ENCODE results near the gene ZNF839.

Gene ZNF839

GRCh38 chr14:102314242-102315011 is 5.1 kb upstream of the ZNF839 start:
- no peaks in the 10 kb centered on the region for H3K36me3 ChIP-seq (ENCODE audit: low read depth)
- H3K9me3 ChIP-seq (ENCODE audit: severe bottlenecking) = no peaks in the 10 kb centered on the region
- H3K4me1 ChIP-seq (ENCODE audit: insufficient read depth, poor library complexity, severe bottlenecking) = peaks cover 17% of the 10 kb centered on the region
- peak overlapping the region; percentile 27 for H3K4me3 ChIP-seq (ENCODE audit: severe bottlenecking)
- DNase-seq (ENCODE audit: low spot score) = peak; percentile 86
- ATAC-seq (ENCODE audit: low read depth) = peak; percentile 55
- H3K27ac ChIP-seq (ENCODE audit: poor library complexity, severe bottlenecking) = no peak overlapping the region
- H3K27me3 ChIP-seq (ENCODE audit: insufficient read depth, poor library complexity, severe bottlenecking) = no peaks in the 10 kb centered on the region
- peak; percentile 100 for TF ChIP-seq CTCF (IDR thresholded peaks at IDR 0.05; ENCODE audit: poor library complexity, severe bottlenecking)

GRCh38 chr14:102315121-102315520 is 4.4 kb upstream of the ZNF839 start:
- no peaks in the 10 kb centered on the region for H3K9me3 ChIP-seq (ENCODE audit: severe bottlenecking)
- no peak overlapping the region for H3K27ac ChIP-seq (ENCODE audit: poor library complexity, severe bottlenecking)
- H3K4me3 ChIP-seq (ENCODE audit: severe bottlenecking) = no peak overlapping the region

GRCh38 chr14:102316338-102316742 is 3.2 kb upstream of the ZNF839 start:
- no peak for TF ChIP-seq CTCF (IDR thresholded peaks at IDR 0.05; ENCODE audit: poor library complexity, severe bottlenecking)
- Histone ChIP-seq H3K4me1 (ENCODE audit: insufficient read depth, poor library complexity, severe bottlenecking) (peaks cover 17% of the 10 kb centered on the region), H3K36me3 (ENCODE audit: low read depth) (no peaks in the 10 kb centered on the region), H3K27ac (ENCODE audit: poor library complexity, severe bottlenecking) (peak overlapping the region; percentile 46), H3K4me3 (ENCODE audit: severe bottlenecking) (peak overlapping the region; percentile 52), H3K27me3 (ENCODE audit: insufficient read depth, poor library complexity, severe bottlenecking) (no peaks in the 10 kb centered on the region), H3K9me3 (ENCODE audit: severe bottlenecking) (no peaks in the 10 kb centered on the region)
- no peak for DNase-seq (ENCODE audit: low spot score)
- ATAC-seq (ENCODE audit: low read depth) = no peak

More at GRCh38 chr14:102315121-102315520, 4.4 kb upstream of the ZNF839 start:
- no peak for TF ChIP-seq CTCF (IDR thresholded peaks at IDR 0.05; ENCODE audit: poor library complexity, severe bottlenecking)
- Histone ChIP-seq H3K27me3 (ENCODE audit: insufficient read depth, poor library complexity, severe bottlenecking) (no peaks in the 10 kb centered on the region), H3K36me3 (ENCODE audit: low read depth) (no peaks in the 10 kb centered on the region), H3K4me1 (ENCODE audit: insufficient read depth, poor library complexity, severe bottlenecking) (peaks cover 17% of the 10 kb centered on the region)
- no peak for DNase-seq (ENCODE audit: low spot score)
- no peak for ATAC-seq (ENCODE audit: low read depth)

GRCh38 chr14:102316743-102317563 is 2.6 kb upstream of the ZNF839 start:
- peak overlapping the region; percentile 52 for H3K4me3 ChIP-seq (ENCODE audit: severe bottlenecking)
- H3K27me3 ChIP-seq (ENCODE audit: insufficient read depth, poor library complexity, severe bottlenecking) = no peaks in the 10 kb centered on the region
- peak; percentile 68 for ATAC-seq (ENCODE audit: low read depth)
- H3K4me1 ChIP-seq (ENCODE audit: insufficient read depth, poor library complexity, severe bottlenecking) = peaks cover 17% of the 10 kb centered on the region
- H3K27ac ChIP-seq (ENCODE audit: poor library complexity, severe bottlenecking) = peak overlapping the region; percentile 46
- no peaks in the 10 kb centered on the region for H3K9me3 ChIP-seq (ENCODE audit: severe bottlenecking)
- no peaks in the 10 kb centered on the region for H3K36me3 ChIP-seq (ENCODE audit: low read depth)
- DNase-seq (ENCODE audit: low spot score) = peak; percentile 91
- peak; percentile 96 for TF ChIP-seq CTCF (IDR thresholded peaks at IDR 0.05; ENCODE audit: poor library complexity, severe bottlenecking)
